Fibroblast of skin of left quadriceps (primary cell): ENCODE data around the gene KIF20B.
A peak's percentile ranks its signal among the peaks of the same experiment; 100 is the strongest.
"Not testable (repeated sequence)": the region's sequence is repeated elsewhere in the genome, so short reads cannot be mapped to it uniquely, and the experiment has no call there.

ENCODE experiments used
- DNase-seq, 2 experiments: peaks; one replicate each; pipeline ENCODE4 v3.0.0-alpha.2; 2013; ENCODE audit warnings: low read depth in 2 of 2

Gene KIF20B

GRCh38 chr10:89684604-89685003 is 16.8 kb upstream of the KIF20B start:
- DNase-seq, result no peak

DNA sequence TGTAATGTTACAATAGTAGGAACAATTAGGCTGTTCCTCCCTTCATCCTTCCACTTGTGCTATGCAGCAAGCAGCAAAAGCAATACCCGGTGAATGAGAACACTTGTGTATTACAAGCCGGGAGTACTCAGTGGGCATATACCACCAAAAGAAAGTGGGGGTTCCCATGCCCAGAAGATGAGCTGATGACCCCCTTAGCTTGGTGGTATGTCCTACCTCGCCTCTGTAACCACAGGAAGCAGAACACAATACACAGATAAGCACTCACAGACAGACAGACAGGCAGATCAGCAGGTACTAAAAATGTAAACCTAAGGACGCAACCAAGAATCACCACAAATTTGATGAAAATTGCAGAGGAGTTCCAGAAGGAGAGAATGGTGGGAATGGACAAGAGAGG is 15.5 kb upstream of the KIF20B start:
- DNase-seq, result no peak

DNA sequence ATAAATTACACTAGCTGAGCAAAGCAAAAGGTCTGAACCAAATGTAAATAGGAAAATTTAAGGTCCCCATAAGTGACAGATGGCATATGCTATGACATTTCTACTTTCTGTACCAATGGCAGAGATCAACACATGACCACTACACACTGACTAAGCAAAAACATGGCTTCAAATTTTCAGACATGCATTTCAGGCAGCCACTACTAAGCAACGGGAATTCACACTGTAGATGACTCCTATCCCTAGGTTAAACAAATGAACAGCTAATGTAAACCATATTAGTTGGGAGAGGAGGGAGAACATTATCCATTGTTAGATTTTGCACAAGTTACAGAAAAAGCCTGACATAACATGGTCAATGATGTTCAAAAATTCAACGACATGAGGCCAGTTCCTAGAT is 11.4 kb upstream of the KIF20B start:
- DNase-seq, result no peak

- no peak for DNase-seq
Observed at GRCh38 chr10:89692416-89692815, 9.0 kb upstream of the KIF20B start.

- DNase-seq, result no peak
Observed at GRCh38 chr10:89693176-89693575, 8.2 kb upstream of the KIF20B start.

DNA sequence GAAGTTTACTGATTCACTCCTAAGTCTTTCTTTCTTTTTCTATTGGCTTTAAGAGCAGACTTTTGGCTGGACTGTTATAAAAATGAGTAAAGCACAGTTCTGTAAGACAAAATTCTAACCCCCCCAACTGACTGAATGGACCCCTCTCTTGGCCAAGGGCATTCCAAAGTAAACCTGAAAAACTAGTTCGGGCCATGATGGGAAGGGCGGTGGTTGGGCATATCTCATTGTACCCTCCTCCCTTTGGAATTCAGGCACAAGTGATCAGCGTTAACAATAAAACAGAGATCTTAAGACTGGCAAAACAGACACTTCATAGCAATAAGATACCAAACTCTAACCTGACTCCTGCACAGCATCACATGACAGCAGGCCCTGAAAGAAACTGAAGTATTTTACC is 6.1 kb upstream of the KIF20B start:
- no peak for DNase-seq

- no peak for DNase-seq
Observed at GRCh38 chr10:89697946-89698345, 3.4 kb upstream of the KIF20B start.

DNA sequence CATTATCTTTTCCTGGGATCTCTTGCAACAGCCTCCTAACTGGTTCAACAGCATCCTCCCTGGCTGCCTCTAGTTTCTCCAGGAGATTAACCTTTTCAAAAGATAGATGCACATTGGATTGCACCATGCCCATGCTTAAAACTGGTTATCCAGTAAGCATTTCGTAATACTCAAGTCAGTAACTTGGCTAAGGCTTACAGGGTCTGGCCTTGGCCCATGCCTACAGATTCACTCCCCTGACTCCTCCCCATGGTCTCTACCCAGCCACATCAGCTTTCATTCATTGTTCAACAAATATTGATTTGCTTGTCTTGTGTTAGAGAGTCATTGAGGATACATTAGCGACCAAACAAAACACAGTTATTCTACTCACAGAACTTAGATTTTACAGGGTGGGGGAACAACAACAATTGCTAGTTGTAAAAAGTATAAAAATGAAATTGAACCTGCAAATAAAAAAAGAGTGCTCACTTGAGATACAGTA is 1.8 kb upstream of the KIF20B start:
- no peak for DNase-seq

- no peak for DNase-seq
Observed at GRCh38 chr10:89700923-89701241, 508 bp upstream of the KIF20B start.

- no peak for DNase-seq
Observed at GRCh38 chr10:89702121-89702480, 711 bp downstream of the KIF20B start.

- no peak for DNase-seq
Observed at GRCh38 chr10:89705466-89705865, 4.1 kb downstream of the KIF20B start.

GRCh38 chr10:89706011-89706410 is 4.6 kb downstream of the KIF20B start:
- no peak for DNase-seq

- no peak for DNase-seq
Observed at GRCh38 chr10:89707372-89707771, 6.0 kb downstream of the KIF20B start.

DNA sequence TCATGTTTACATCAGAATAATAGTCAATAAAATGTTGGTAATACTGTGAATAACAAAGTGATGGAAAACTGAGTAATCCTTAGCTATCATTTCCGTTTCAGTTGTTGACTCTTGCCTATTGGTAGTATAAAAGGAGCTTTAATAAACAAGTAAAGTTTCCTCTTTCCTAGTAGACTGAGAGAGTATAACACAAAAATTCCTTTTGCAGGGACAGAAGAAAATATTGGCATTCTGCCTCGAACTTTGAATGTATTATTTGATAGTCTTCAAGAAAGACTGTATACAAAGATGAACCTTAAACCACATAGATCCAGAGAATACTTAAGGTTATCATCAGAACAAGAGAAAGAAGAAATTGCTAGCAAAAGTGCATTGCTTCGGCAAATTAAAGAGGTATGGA is 9.4 kb downstream of the KIF20B start:
- no peak for DNase-seq

GRCh38 chr10:89734616-89735015 is 33.2 kb downstream of the KIF20B start:
- no peak for DNase-seq

DNA sequence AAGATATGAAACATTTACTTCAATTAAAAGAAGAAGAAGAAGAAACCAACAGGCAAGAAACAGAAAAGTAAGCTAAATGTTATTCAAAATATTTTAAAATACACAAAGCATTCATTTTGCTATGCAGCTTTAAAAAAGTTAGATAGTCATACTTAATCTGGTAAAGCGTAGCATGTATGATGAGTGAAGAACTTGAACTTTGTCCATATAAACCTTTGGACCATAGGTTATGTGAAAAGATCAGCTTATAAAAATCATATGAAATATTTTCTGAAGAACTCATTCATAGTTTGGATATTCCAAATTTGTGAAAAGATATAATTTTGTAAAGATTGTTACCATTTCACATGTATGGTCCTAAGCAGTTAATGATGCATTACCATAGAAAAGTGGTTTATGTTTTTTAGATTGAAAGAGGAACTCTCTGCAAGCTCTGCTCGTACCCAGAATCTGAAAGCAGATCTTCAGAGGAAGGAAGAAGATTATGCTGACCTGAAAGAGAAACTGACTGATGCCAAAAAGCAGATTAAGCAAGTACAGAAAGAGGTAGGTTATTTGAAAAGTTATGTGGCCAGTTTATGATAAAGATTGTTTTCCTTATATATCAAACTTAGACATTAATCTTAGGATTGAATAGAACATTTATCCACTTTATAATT is 37.3 kb downstream of the KIF20B start:
- DNase-seq, result no peak

GRCh38 chr10:89741126-89741762 is 39.9 kb downstream of the KIF20B start:
- DNase-seq, result no peak

GRCh38 chr10:89744026-89744425 is 42.6 kb downstream of the KIF20B start:
- peak; percentile 25 to 34 for DNase-seq

GRCh38 chr10:89745903-89746302 is 44.5 kb downstream of the KIF20B start:
- DNase-seq, result no peak

DNA sequence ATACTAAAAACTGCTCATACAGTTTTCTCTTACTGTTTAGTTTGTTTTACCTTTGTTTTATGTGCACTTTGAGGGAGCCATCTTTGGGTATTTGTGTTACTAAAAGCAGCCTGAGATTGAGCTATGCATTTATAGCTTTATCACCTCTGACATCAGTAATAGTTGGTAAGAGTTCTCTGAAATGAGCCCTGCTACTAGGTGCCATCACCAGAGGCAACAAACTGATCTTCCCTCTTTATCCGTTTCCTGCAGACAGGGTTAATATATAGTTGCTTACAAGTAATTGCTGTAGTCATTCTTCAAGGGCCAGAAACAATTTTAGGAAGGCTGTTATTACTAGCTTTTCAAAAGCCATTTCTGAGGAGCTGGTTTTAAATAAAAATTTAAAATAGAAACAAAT is 49.1 kb downstream of the KIF20B start:
- DNase-seq, result no peak

DNA sequence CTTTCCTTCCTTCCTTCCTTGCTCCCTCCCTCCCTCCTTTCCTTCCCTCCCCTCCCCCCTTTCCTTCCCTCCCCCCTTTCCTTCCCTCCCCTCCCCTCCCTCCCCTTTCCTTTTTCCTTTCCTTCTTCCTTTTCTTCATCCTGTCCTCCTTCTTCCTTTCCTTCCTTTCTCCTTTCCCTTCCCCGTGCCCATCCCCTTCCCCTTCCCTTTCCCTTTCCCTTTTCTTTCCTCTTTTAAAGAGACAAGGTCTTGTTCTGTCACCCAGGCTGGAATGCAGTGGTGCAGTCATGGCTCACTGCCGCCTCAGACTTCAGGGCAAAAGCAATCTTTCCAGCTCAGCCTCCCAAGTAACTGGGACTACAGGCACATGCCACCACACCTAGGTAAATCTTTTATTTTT is 54.0 kb downstream of the KIF20B start:
- no peak for DNase-seq

GRCh38 chr10:89759531-89759930 is 58.1 kb downstream of the KIF20B start:
- no peak for DNase-seq

- DNase-seq, result not testable (repeated sequence)
Observed at GRCh38 chr10:89763671-89764070, 62.3 kb downstream of the KIF20B start.

- DNase-seq, result no peak
Observed at GRCh38 chr10:89771684-89772083, 70.3 kb downstream of the KIF20B start.
